Testis (tissue), 2 donors: Measurements from ENCODE around the gene ATXN7L3.

Source experiments
- CTCF ChIP-seq, 3 experiments: fragments of 450-650 bp in 2 of 3; fragments of 200-600 bp in 1 of 3; sonication (generic) in 1 of 3; IDR thresholded peaks; one replicate each; pipeline ENCODE4 v1.5.1; 2016 to 2019; ENCODE audit warnings: antibody characterized with exemption in 3 of 3, mild to moderate bottlenecking in 2 of 3, moderate library complexity in 1 of 3
- POLR2A ChIP-seq: fragments of 450-650 bp; IDR thresholded peaks from one replicate; pipeline ENCODE4 v1.6.1; 2017; ENCODE audit warnings: antibody characterized with exemption, mild to moderate bottlenecking, moderate library complexity

DNA sequence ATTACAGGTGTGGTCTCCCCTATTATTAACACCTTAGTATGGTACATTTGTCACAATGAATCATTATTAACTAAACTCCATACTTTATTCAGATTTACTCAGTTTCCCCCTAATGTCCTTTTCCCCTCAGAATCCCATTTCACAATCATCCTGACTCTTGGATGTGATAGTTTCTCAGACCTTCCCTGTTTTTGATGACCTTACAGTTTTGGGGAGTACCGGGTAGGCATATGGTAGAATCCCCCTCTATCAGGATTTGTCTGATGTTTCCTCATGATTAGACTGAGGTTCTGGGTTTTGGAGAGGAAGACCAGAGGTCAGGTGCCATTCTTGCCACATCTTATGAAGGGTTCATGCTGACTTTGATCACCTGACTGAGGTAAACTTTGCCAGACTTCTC is 35.2 kb downstream of the ATXN7L3 start:
- TF ChIP-seq CTCF (IDR thresholded peaks at IDR 0.05) (no peak), POLR2A (no peak)
